Measurements from ENCODE around the gene DHCR7. TPM values are rescaled to one million over a fixed set of nuclear protein-coding genes. Genes with fewer than 3 reads are reported as not detected.

Gene DHCR7, protein sequence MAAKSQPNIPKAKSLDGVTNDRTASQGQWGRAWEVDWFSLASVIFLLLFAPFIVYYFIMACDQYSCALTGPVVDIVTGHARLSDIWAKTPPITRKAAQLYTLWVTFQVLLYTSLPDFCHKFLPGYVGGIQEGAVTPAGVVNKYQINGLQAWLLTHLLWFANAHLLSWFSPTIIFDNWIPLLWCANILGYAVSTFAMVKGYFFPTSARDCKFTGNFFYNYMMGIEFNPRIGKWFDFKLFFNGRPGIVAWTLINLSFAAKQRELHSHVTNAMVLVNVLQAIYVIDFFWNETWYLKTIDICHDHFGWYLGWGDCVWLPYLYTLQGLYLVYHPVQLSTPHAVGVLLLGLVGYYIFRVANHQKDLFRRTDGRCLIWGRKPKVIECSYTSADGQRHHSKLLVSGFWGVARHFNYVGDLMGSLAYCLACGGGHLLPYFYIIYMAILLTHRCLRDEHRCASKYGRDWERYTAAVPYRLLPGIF
- total RNA-seq = 100 to 1,000 TPM in 1 of 4 donors, 10 to 100 TPM in 2, 1 to 10 TPM in 1; 5.0 to 101 (median 36.8) TPM

DNA sequence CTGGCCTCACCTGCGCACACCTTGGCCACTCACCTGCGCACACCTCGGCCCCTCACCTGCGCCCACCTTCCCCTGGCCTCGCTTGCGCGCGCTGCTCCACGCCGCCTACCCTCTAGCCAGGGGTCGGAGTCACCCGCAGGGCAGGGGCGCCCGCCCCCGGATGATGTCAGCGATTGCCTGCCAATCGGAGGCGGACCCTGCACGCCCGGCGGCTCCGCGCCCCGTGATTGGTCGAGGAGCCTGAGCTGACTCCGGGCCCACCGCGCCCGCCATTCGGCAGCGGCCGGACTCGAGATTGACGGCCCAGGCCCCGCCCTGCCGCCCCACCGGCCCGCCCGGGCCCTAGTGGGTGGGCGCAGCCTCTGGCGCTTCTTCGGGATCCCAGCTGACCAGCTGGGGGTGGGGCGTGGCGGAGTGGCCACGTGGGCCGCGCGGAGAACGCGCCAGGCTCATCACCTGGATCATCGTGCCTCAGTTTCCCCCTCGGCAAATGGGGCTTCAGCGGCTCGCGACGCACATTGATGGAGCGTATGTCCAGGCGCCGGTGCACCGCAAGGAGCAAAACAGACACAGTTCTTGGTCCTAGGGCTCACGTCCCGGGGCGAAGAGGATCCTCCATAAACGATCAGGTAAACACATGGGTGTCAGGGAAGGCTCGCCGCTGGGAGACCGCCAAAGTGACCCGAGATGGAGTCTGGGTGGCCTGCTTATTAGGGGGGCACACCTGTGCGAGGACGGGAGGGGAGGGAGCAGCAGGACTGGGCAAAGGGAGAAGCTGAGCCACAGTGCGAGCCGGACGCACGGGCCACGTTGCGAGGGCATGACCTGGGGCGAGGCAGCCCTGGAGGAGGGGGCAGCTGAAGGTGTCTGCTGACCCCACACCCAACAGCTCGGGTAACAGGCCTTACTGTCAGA is at the start of gene DHCR7:
Gene DHCR7, minus strand, starts transcription at position 137 of the 915 bp plus-strand sequence. CDS start 3,441 bp downstream, outside the sequence.
- peaks cover 0 to 38% (median 2%) of the 10 kb centered on the region in 4 donors for H3K4me1 ChIP-seq
- TF ChIP-seq POLR2A (IDR thresholded peaks at IDR 0.05) = peak; percentile 53 to 74
- TF ChIP-seq, protein P1, sequence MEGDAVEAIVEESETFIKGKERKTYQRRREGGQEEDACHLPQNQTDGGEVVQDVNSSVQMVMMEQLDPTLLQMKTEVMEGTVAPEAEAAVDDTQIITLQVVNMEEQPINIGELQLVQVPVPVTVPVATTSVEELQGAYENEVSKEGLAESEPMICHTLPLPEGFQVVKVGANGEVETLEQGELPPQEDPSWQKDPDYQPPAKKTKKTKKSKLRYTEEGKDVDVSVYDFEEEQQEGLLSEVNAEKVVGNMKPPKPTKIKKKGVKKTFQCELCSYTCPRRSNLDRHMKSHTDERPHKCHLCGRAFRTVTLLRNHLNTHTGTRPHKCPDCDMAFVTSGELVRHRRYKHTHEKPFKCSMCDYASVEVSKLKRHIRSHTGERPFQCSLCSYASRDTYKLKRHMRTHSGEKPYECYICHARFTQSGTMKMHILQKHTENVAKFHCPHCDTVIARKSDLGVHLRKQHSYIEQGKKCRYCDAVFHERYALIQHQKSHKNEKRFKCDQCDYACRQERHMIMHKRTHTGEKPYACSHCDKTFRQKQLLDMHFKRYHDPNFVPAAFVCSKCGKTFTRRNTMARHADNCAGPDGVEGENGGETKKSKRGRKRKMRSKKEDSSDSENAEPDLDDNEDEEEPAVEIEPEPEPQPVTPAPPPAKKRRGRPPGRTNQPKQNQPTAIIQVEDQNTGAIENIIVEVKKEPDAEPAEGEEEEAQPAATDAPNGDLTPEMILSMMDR (IDR thresholded peaks at IDR 0.05) = peak in 2 of 6 experiments; percentile 14 to 30
- no peaks in the 10 kb centered on the region for H3K9me3 ChIP-seq
- H3K27me3 ChIP-seq = no peaks in the 10 kb centered on the region
- H3K4me3 ChIP-seq = peak within 1 kb of the TSS; percentile 78 to 91 (median 82)
- H3K27ac ChIP-seq = peak within 1 kb of the TSS; percentile 74 to 91 (median 80)
- DNase-seq = peak; percentile 96 to 98 (median 98)
- H3K36me3 ChIP-seq = peaks cover 0 to 22% (median 0%) of the 10 kb centered on the region in 3 donors

DNA sequence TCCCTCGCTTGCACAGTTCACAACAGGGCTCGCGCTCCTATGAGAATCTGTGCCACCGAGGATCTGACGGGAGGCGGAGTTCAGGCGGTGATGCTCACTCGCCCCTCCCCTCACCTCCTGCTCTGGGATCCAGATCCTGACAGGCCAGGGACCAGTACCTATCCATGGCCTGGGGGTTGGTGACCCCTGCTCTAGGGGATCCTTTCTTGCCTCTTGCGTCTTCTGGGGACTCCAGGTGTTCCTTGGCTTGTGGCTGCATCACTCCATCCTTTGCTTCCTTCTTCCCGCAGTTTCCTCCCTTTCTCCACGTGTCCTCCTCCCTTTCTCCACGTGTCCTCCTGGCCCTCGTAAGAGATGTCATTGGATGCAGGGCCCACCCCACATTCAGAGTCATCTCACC is 48.2 kb upstream of the DHCR7 start:
- Histone ChIP-seq H3K36me3 (peaks cover 0 to 96% (median 0%) of the 10 kb centered on the region in 3 donors), H3K4me3 (no peak overlapping the region), H3K9me3 (no peaks in the 10 kb centered on the region), H3K27me3 (no peaks in the 10 kb centered on the region), H3K27ac (no peak overlapping the region), H3K4me1 (no peaks in the 10 kb centered on the region)
- no peak for DNase-seq
- TF ChIP-seq POLR2A (IDR thresholded peaks at IDR 0.05) = no peak
- TF ChIP-seq, protein P1 (IDR thresholded peaks at IDR 0.05) = no peak

DNA sequence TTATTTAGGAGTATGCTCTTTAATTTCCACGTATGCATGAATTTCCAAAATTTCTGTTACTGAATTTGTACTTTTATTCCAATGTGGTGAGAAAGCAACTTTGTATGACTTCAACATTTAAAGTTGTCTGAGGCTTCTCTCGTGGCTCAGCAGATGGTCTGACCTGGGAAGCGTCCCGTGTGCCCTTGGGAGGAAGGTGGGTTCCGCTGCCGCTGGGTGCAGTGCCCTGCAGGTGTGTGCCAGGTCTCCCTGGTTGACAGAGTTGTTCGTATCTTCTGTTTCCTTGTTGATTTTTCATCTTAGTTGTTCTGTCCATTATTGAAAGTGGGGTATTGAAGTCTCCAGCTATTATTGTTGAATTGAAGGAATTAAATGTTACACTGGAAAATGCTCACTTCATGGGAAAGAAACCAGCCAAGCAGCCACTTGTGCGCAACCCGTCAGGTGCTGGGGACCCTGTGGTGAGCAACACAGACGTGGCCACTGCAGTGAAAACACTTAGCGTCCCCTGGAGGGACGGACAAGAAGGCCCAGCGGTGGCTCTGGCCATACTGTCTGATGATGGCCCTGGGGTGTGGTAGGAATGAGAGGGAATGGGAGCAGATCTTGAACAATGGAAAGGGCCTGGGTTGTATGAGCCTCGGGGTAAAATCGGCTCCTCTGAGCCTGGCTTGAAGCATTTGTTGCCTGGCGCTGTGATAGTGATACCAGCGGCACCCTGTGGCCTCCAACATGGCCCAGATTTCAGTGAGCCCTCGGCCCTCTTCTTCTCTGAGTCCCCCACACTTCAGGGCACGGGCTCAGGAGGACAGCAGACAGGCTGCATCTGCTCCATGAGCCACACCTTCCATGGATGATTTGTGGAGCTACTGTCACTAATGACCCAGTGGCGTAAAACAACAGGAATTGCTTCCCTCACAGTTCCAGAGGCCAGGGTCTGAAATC is 47.4 kb upstream of the DHCR7 start:
- DNase-seq = no peak
- no peak for TF ChIP-seq POLR2A (IDR thresholded peaks at IDR 0.05)
- TF ChIP-seq, protein P1 (IDR thresholded peaks at IDR 0.05) = no peak
- peaks cover 0 to 96% (median 0%) of the 10 kb centered on the region in 3 donors for H3K36me3 ChIP-seq
- H3K9me3 ChIP-seq = no peaks in the 10 kb centered on the region
- H3K4me3 ChIP-seq = no peak overlapping the region
- H3K4me1 ChIP-seq = no peaks in the 10 kb centered on the region
- no peaks in the 10 kb centered on the region for H3K27me3 ChIP-seq
- H3K27ac ChIP-seq = no peak overlapping the region

DNA sequence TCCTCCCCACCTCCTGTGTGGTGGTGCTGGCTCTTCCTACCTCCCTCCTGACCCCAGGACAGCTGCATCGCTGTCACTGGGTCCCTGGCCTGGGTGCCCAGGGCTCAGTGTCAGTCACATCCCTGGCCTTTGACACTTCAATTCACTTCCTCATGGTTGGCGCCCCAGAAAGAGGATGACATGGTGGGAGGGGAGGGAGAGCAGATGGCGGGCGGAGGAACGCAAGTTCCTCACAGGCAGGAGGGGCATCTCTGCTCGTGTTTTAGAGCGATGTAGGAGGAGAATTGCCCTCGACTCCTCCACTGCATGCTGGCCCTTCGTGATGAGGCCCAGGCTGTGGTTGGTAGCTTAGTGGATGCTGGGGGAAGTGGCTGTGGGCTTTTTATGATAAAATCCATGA is 43.7 kb upstream of the DHCR7 start:
- H3K4me3 ChIP-seq = no peak overlapping the region
- no peaks in the 10 kb centered on the region for H3K27me3 ChIP-seq
- DNase-seq = no peak
- no peak overlapping the region for H3K27ac ChIP-seq
- H3K4me1 ChIP-seq = no peaks in the 10 kb centered on the region
- H3K36me3 ChIP-seq = peaks cover 0 to 82% (median 0%) of the 10 kb centered on the region in 3 donors
- no peaks in the 10 kb centered on the region for H3K9me3 ChIP-seq
- TF ChIP-seq, protein P1 (IDR thresholded peaks at IDR 0.05) = no peak
- no peak for TF ChIP-seq POLR2A (IDR thresholded peaks at IDR 0.05)

Measured in Peyer's patch (tissue), 4 donors.